ENCODE measurements around the gene C1orf210.

DNA sequence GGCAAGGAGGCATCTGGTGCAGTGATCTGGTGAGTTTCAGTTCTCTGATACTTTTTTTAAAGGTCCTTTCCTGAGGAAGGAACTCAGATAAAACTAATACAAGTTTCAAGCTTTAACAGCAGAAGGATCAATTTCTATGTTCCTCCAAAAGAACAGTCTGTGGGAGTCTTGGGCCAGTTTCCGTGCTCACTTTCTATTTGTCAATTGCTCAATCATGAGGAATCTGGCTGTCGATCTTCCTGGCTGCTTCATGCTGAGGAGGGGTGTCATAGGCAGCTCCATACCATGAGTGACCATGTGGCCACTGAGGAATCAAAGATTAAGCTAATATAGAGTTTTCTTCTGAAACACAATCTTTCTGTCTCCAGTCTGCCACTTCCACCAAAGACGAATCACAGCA, 27.0 kb downstream of the C1orf210 start:
- TF ChIP-seq POLR2AphosphoS5 (IDR thresholded peaks at IDR 0.05; ENCODE audit: borderline replicate concordance, low read depth, low read length), result no peak
- no peak for TF ChIP-seq EZH2 (IDR thresholded peaks at IDR 0.05)
- no peak for TF ChIP-seq FOXP2 (optimal IDR thresholded peaks at IDR 0.05; ENCODE audit: control extremely low read depth, extremely low read length, insufficient read depth)

All from SK-N-MC (cell line).